Caki2 (cell line): ENCODE measurements around the gene ELFN2. TPM values are rescaled to one million over a fixed set of nuclear protein-coding genes. Genes with fewer than 3 reads are reported as not detected.

Source experiments
- DNase-seq: peaks from one replicate; pipeline ENCODE4 v3.0.0-alpha.2; 2015; ENCODE audit warnings: low read depth
- in situ Hi-C: cut with HindIII; loops from 2 replicates; pipeline ENCODE4 v1.10.0; 2016; ENCODE audit warnings: low sequenced_read_pairs, low pct_unique_long_range_greater_than_20kb, mixed read lengths
- total RNA-seq: library from RNA; depleted of rRNA; stranded (reverse); fragments of >200 nt; shearing (Covaris generic); gene quantifications from 2 replicates; pipeline ENCODE4 v1.2.3, GENCODE V29; 2014; ENCODE audit warnings: low replicate concordance

The ELFN2 gene
- total RNA-seq, 1 experiment from 2014 or later: 10.2 TPM

DNA sequence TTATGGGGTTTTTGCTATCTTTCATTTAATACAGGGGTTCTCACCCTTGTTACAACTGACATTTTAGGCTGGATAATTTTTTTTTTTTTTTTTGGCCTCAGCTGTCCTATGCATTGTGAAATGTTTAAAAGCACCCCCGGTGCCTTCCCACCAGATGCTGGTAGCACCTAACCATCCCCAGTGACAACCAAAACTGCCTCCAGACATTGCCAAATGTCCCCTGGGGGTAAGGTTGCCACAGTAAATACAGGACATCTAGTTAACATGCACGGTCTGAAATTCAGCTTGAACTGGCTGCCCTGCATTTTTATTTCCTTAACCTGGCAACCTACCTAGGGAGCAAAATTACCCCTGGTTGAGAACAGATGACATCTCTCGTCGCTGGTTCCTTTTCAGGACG, 72.6 kb downstream of the ELFN2 start:
- in situ Hi-C loops: no loop called here
- no peak for DNase-seq

DNA sequence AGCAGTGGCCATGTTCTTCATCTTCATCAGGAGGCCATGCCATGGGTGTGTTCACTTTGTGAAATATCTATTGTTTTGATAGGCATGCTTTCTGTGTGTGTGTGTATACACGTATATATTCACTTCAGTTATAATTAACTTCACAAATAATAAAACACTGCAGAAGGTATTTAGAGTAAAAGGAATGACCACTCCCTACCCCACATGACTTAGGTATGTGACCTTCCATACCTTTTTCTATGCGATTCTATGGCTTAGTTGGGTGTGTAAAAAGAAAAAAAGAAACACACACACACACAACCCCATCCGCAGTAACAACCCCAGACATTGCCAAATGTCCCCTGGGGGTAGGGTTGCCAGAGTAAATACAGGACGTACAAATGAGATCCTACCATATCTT, 73.0 kb downstream of the ELFN2 start:
- in situ Hi-C loops: no loop called here
- no peak for DNase-seq

DNA sequence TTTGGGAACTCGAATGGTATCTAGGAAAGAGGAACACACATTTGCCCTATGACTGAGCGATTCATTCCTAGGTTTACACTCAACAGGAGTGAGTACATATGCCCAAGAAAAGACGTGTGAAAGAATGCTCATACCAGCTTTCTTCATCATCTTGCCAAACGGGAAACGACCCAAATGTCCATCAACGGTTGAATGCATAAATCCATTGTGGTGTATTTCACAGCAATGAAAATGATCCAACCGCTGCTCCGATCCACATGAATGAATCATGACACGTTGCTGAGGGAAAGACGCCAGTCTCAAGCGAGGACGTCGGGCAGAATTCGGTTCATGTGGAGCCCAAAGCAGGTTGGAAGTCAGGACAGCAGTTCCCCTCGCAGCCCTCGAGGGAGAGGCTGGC, 73.4 kb downstream of the ELFN2 start:
- DNase-seq: peak; percentile 97
- in situ Hi-C loops: no loop called here

DNA sequence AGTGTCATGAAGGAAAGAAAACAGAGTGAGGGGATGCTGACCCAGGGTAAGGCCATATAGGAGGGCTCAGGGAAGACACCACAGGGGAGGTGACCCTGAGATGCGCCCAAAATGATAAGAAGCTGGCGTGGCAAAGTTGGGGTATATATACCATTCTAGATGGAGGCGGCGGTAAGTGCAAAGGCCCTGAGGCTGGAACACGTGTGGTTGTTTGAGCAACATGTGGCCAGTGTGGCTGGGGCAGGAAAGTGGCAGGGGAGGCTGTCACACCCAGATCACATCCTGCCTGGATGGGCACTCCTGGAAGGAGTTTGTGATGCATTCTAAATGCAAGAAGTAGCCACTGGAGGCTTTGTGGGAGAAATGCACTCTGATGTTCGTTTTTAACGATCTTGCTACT, 74.8 kb downstream of the ELFN2 start:
- DNase-seq: no peak
- in situ Hi-C loops: no loop called here

DNA sequence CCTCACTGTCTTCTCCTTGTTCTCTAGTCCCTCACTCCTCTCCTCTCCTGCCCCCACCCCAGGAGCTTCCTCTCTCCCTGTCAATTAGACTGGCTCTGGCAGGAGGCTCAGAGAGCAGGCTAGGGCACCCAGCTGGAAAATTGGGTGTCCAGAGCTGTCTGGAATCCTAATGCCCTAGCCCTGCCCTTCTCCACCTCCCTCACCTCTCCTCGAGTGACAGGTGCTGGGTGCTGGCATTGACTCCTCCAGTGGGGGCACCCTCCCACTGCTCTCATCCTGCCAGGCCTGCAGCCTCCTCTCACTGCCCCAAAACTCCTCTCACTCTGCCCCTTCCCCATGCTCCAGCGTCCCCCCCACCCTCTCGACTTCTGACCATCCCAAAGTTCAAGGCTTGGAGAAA, 76.0 kb downstream of the ELFN2 start:
- in situ Hi-C loops: no loop called here
- peak; percentile 25 for DNase-seq

DNA sequence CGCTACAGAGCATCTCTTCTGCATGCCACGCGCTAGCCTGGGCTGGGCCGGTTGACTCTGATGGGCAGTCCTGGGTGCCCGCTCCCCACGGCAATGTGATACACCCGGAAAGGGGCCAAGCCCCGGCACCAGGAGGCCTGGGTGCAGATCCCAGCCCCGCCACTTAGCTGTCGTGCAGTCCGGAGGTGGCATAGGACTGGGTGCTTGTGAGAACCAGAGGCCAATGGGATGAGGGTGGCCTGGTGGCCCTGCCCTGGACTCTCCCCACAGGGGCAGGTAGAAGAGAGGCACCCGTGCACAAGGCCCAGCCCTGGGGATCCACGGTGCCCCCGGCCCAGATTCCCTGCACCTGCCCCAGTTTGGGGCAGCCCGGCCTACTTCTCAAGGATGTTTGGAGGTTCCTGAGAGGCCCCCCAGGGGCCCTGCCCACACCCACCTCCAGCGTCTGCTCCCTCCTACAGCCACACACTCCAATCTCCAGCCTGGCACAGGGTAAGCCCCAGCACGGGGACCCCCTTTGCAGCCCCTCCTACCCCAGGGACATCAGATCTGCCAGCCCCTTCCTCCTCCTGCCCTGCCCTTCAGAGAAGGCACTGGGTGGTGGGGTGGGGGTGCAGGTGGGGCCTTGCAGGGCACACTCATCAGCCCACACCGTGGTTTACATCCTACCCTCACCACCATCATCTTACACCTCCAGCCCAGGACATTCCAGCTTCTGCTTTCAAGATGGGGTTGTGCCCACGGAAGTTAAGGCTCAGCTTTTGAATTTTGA, 78.0 kb downstream of the ELFN2 start:
- DNase-seq: no peak
- in situ Hi-C loops: no loop called here

DNA sequence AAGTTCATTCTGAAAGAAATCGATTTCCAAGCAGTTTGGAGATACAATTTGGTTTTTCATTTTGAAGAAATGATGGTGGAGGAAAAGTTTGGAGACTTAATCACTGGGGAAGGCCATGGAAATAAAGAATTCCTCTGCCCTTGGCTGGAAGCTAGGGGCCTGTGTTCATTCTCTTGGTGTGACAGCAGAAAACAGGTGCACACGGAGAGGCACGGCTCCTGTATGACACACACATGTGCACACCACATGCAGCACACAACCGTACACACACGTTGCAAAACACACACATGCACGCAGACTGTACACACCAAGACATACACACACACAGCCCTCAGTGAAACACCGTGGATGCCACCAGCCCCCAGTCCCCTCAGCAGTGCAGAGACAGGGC, 80.8 kb downstream of the ELFN2 start:
- DNase-seq: no peak
- in situ Hi-C loops: no loop called here

DNA sequence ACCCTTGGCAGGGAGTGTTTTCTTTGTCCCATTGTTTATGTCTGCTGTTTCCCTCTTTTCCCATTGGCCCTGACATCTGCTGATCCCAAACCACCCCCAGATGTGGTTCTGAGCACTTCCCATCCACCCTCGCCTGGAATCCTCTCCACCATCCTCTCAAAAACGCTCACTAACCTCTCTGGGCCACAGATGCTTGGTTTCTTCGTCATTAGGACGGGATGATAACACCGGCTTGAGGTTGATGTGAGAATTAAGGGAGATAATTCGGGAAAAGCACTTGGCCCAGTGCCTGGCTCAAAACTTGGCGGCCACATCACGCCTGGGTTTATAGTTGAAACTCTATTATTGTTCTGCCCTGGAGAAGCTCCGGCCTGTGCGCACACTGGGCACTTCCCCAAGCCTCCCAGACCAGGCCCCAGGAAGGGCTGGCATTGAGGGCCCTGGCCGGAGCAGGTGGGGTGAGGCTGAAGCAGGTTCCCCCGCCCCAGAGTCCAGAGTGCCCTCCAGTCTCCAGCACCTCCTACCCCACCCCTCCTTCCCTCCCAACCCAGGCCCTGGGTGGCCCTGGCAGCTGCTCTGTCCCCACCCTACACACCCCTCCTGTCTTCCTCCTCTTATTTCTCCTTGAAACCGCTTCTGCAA, 81.3 kb downstream of the ELFN2 start:
- DNase-seq: peak; percentile 46
- in situ Hi-C loops: no loop called here

DNA sequence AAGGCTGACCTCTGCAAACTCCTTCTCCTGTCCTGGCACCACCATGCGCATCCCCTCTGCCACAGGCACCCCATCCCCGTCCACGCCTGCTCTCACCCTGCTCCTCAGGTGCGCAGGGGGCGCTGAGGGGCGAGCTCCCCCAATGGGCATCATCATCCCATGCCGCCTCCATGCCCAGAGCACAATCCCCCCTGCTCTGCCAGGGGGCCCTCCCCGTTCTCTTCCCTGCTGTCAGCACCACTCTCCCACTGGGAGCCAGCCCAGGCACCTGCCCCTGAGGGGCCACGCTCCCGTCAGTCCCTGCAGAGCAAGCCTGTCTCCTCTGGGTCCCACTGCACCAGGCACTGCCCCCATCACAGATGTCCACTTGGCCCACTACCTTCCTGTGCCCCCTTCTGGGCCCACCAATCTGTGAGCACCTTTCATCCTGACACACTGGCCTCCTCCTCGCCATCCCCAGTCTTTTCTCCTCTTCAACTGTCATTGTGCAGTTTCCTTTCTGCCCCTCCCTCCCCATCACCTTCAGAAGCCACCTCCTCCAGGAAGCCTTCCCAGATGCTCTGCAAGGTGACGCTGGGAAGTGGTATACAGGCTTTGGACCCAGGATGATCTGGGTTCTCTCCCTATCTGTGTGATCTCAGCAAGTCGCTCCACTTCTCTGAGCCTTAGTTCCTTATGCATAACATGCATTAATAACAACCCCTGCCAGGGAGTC, 82.4 kb downstream of the ELFN2 start:
- in situ Hi-C loops: no loop called here

DNA sequence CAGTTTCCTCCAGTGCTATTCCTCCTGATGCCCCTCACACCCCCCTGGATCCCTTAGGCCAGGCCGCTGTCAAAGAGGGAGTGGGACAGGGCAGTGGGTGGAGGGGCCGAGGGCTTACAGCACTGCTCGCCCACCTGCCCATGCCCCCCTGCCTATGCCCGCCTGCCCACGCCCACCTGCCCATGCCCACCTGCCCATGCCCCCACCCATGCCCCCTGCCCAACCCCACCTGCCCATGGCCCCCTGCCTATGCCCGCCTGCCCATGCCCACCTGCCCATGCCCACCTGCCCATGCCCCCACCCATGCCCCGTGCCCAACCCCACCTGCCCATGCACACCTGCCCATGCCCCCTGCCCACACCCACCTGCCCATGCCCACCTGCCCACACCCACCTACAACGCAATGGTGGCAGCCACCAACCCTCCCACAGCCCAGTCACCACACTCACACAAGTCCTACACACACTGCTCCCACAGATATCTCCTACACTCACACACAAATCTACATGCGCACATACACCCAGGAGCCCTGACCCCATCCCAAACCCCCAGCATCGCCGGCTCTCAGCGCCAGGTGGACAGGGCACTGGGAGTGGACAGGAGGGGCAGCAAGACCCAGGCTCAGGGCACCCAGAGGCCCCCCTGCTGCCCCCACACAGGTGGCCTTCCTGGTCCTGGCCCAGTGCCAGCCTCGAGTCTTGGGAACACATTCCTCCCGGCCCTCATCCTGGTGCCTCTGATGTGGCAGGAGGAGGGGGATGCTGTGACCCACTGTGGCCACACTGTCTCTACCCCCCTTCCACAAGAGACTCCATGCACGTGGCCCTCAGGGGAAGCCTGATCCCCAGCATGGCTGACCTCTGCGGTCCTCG, 83.2 kb downstream of the ELFN2 start:
- in situ Hi-C loops: no loop called here
- no peak for DNase-seq

More for the DNA sequence above, 82.4 kb downstream of the ELFN2 start:
- no peak for DNase-seq

DNA sequence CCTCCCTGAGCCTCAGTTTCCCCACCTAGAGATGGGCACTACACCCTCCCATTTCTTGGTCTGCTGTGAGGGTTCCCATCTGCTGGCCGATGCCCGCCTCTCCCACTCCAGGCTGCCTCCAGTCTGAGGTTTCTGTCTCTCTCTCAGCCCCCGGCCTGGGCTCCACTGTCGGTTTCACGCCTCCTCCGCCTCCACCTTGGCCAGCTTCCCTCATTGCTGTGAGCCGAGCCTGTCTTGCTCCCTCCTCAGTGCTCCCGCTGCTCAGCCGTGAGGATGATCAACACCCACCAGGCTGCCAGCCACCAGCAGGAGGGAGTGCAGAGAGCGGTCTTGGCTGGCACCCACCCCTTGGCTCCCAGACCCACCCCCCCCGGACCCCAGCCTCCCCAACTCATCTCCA, 83.9 kb downstream of the ELFN2 start:
- DNase-seq: no peak
- in situ Hi-C loops: no loop called here

DNA sequence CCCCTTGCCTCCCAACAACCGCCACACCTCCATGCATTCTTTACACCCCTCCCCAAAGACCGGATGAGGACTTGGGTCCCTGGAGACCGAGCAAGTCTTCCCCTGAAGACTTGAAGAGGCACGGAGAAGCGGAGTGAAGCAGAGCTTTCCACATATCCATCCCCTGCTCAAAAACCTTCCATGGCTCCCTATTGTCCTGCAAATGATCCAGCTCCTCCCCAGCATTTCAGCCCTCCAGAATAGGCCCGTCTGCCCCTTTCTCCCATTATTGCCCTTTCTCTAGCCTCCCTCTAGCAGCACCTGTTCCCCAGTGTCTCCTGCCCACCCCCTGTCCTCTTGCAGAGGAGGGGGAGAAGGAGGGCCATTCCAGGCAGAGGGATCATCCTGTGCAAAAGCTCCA, 85.2 kb downstream of the ELFN2 start:
- in situ Hi-C loops: no loop called here
- DNase-seq: no peak

DNA sequence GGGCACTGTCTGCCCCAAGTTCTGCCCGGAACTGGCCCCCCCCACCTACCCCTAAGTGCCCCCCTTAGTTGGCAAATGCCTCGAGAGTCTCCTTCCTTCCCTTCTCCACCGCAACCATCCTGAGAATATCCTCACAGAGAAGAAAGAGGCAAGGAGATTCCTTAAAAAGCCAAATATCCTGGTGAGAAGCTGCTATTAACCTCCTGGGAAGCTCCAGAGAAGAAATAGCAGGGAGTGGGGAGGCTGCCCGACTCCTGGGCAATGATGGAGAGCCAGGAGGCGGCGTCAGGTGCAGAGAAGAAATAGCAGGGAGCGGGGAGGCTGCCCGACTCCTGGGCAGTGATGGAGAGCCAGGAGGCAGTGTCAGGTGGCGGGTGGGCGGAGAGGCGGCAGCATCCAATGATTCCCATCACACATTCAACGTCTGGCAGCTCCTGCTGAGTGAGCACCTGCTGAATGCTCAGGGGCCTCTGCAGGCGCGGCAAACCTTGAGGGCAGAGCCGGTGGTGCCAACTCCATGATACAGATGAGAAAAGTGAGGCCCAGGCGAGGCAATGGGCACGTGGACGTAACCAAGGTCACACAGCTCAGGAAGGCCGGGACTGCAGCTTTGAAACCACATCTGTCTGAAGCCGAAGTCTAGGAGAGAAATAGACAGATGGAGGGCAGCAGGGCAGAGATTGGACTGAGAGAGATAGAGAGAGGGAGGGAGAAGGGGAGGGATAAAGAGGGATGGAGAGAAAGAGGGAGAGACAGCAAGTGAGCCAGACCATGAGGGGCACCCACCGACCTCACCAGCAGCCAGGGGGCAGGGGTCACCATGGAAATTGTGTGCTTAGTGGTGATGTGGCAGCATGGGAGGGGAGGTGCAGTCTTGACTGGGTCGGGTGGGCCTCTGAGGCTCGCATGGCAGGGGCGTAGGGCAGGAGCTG, 86.7 kb downstream of the ELFN2 start:
- in situ Hi-C loops: no loop called here
- DNase-seq: no peak

DNA sequence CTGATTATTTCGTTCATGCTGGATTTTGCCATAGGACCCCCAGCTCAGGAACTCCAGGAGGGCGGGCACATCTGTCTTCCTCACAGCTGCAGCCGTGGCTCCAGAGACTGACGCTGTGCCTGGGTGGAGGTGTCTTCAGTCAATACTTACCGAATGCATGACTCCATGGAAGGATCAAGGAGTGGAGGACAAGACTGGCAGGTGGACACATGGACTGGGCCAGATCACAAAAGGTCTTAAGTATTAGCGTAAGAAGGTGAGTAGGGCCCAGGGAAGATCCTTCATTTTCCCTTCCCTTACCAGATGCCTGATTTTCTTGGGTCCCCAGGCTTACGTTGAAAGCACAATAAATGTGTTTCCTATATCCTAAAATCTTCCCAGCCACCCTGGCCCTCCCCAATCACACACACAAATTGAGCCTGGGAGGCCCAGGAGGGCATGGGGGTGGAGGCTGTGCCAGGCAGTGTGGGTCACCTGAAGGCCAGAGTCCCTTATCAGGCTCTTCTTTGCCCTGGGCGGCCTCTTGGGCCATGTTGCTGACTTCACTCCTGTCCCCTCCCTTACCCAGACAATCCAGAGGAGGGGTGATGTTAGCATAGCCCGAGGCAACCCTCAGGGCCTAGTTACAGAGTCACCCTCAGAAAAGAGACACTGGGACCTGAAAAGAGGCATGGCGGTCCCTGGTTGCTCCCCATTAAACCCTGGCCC, 88.6 kb downstream of the ELFN2 start:
- in situ Hi-C loops: no loop called here
- no peak for DNase-seq

DNA sequence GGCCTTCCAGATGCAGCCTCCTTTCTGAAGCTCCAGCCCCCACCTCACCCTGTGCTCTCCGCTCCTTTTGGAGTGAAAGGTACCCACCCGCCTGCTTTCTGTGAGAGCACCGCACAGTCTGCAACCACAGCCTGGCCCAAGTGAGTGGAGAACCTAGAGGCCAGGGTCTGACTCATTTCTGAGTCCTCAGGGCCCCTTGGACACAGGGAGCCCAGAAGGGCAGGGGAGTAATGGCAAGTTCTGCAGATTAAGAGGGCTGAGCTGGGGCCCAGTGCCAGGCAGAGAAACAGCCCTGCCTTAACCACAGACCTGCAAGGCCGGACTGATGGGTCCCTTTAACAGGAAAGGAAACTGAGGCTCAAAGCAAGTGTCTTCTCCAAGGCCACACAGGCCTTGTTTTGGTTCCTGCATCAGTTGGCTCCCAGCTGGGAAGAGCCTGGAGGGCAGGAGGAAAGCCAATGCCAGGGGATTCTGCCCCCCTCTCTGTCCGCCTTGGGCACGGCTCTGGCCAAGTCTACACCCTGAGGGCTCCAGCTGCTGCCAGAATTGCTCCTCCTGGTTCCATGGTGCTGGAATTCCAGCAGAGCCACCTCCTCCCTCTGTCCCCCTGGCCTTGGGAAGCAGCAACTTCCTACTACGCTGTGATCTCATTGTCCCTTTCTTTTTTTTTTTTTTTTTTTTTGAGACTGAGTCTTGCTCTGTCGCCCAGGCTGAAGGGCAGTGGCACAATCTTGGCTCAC, 89.9 kb downstream of the ELFN2 start:
- DNase-seq: peak; percentile 29

DNA sequence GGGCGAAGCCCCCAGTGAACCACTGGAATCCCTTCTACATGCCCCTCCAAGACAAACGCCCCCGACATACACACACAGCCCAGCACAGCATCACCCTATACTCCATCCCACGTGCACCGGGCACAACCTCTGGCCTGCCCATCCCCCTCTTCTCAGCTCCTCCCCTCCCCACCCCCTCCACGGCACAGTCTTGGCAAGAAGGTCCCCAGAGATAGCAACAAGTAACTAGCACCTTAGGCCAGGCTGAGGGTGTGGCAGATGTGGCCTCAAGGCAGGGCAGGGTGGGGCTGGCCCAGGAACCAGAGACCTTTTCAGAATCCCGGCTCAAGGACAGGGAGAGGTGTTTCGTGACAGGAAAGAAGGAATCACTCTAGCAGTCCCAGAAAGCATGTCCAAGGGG, 90.7 kb downstream of the ELFN2 start:
- in situ Hi-C loops: no loop called here
- no peak for DNase-seq

More for the DNA sequence above, 89.9 kb downstream of the ELFN2 start:
- in situ Hi-C loops: no loop called here
